Fibroblast of the aortic adventitia (primary cell): ENCODE data around the gene AKAP10. TPM values are rescaled to one million over a fixed set of nuclear protein-coding genes. Genes with fewer than 3 reads are reported as not detected.
"Not testable (repeated sequence)": the region's sequence is repeated elsewhere in the genome, so short reads cannot be mapped to it uniquely, and the experiment has no call there.

Experiments
- DNase-seq: peaks from one replicate; pipeline ENCODE4 v3.0.0-alpha.2; 2010; ENCODE audit warnings: low read depth
- H3K4me3 ChIP-seq: 2 replicates; pipeline ENCODE4 v1.5.1; 2011; ENCODE audit warnings: low read depth, mild to moderate bottlenecking, control low read depth, low read length, moderate library complexity
- CTCF ChIP-seq: IDR thresholded peaks from 2 replicates; pipeline ENCODE4 v1.5.1; 2011; ENCODE audit warnings: mild to moderate bottlenecking, low read length, control low read depth, inconsistent platforms; ENCODE audit not compliant: insufficient read depth
- total RNA-seq: library from RNA; depleted of rRNA; stranded (reverse); fragments of >200 nt; gene quantifications from 2 replicates; pipeline ENCODE4 v1.2.3, GENCODE V29; 2012; ENCODE audit warnings: low replicate concordance

Gene AKAP10
- total RNA-seq, 1 donor: 26.8 TPM

GRCh38 chr17:19897903-19898302 is 79.7 kb downstream of the AKAP10 start:
- H3K4me3 ChIP-seq: no peak overlapping the region
- DNase-seq: peak; percentile 43
- TF ChIP-seq CTCF: no peak

- no peak for DNase-seq
- no peak for TF ChIP-seq CTCF
- H3K4me3 ChIP-seq: no peak overlapping the region
These were observed 80.4 kb downstream of the AKAP10 start for GRCh38 chr17:19897090-19897837.

GRCh38 chr17:19896679-19897078 is 80.9 kb downstream of the AKAP10 start:
- DNase-seq: no peak
- TF ChIP-seq CTCF: no peak
- H3K4me3 ChIP-seq: no peak overlapping the region

GRCh38 chr17:19890554-19890953 is 87.1 kb downstream of the AKAP10 start:
- not testable (repeated sequence) for DNase-seq, H3K4me3 ChIP-seq

- not testable (repeated sequence) for DNase-seq, H3K4me3 ChIP-seq
These were observed 87.6 kb downstream of the AKAP10 start for GRCh38 chr17:19890001-19890400.

GRCh38 chr17:19886116-19886515 is 91.5 kb downstream of the AKAP10 start:
- TF ChIP-seq CTCF: no peak
- H3K4me3 ChIP-seq: no peak overlapping the region
- DNase-seq: no peak

- peak; percentile 44 for DNase-seq
- TF ChIP-seq CTCF: no peak
- no peak overlapping the region for H3K4me3 ChIP-seq
These were observed 94.0 kb downstream of the AKAP10 start for GRCh38 chr17:19883537-19884215.

- no peak for DNase-seq
- no peak overlapping the region for H3K4me3 ChIP-seq
- no peak for TF ChIP-seq CTCF
These were observed 97.2 kb downstream of the AKAP10 start for GRCh38 chr17:19880393-19880792.
